GM23338 (cell line): ENCODE results near the gene CDH12.

ENCODE experiments used
- CREB1 ChIP-seq: fragments of 250-450 bp; sonication (Bioruptor Pico); IDR thresholded peaks from 2 replicates; pipeline ENCODE4 v1.5.0; 2020; ENCODE audit warnings: low read depth, mild to moderate bottlenecking, moderate library complexity
- EZH2 ChIP-seq: fragments of 200-600 bp; sonication (generic); IDR thresholded peaks from one replicate; pipeline ENCODE4 v1.8.0; 2017; ENCODE audit warnings: antibody characterized with exemption, mild to moderate bottlenecking, low read depth; ENCODE audit not compliant: unreplicated experiment
- EZH2phosphoT487 ChIP-seq: fragments of 200-600 bp; sonication (generic); IDR thresholded peaks from one replicate; pipeline ENCODE4 v1.8.1; 2018; ENCODE audit warnings: antibody characterized with exemption; ENCODE audit not compliant: unreplicated experiment
- POLR2AphosphoS5 ChIP-seq: IDR thresholded peaks from 2 replicates; pipeline ENCODE4 v1.6.1; 2016; ENCODE audit warnings: antibody characterized with exemption, low read depth
- REST ChIP-seq: IDR thresholded peaks from one replicate; pipeline ENCODE4 v1.6.1; 2018; ENCODE audit warnings: antibody characterized with exemption; ENCODE audit not compliant: unreplicated experiment
- ZNF114 ChIP-seq: fragments of 250-450 bp; sonication (Bioruptor Pico); IDR thresholded peaks from 2 replicates; pipeline ENCODE4 v1.5.0; 2020; ENCODE audit warnings: mild to moderate bottlenecking, moderate library complexity
- TF ChIP-seq, protein P1 (sequence below): fragments of 250-450 bp; sonication (Bioruptor Pico); IDR thresholded peaks from 2 replicates; pipeline ENCODE4 v1.5.0; 2020; ENCODE audit warnings: mild to moderate bottlenecking, moderate library complexity
- TF ChIP-seq, protein P2 (sequence below), 2 experiments: fragments of 200-600 bp in 1 of 2; sonication (generic) in 1 of 2; conservative IDR thresholded peaks; 2 replicates each; pipeline versions ENCODE4 v1.5.1 to v1.6.1; 2016 to 2017; ENCODE audit warnings: antibody characterized with exemption in 2 of 2, low read depth in 2 of 2, mild to moderate bottlenecking in 2 of 2, moderate library complexity in 1 of 2

- no peak for TF ChIP-seq POLR2AphosphoS5
- TF ChIP-seq REST = no peak
- TF ChIP-seq, protein P1, sequence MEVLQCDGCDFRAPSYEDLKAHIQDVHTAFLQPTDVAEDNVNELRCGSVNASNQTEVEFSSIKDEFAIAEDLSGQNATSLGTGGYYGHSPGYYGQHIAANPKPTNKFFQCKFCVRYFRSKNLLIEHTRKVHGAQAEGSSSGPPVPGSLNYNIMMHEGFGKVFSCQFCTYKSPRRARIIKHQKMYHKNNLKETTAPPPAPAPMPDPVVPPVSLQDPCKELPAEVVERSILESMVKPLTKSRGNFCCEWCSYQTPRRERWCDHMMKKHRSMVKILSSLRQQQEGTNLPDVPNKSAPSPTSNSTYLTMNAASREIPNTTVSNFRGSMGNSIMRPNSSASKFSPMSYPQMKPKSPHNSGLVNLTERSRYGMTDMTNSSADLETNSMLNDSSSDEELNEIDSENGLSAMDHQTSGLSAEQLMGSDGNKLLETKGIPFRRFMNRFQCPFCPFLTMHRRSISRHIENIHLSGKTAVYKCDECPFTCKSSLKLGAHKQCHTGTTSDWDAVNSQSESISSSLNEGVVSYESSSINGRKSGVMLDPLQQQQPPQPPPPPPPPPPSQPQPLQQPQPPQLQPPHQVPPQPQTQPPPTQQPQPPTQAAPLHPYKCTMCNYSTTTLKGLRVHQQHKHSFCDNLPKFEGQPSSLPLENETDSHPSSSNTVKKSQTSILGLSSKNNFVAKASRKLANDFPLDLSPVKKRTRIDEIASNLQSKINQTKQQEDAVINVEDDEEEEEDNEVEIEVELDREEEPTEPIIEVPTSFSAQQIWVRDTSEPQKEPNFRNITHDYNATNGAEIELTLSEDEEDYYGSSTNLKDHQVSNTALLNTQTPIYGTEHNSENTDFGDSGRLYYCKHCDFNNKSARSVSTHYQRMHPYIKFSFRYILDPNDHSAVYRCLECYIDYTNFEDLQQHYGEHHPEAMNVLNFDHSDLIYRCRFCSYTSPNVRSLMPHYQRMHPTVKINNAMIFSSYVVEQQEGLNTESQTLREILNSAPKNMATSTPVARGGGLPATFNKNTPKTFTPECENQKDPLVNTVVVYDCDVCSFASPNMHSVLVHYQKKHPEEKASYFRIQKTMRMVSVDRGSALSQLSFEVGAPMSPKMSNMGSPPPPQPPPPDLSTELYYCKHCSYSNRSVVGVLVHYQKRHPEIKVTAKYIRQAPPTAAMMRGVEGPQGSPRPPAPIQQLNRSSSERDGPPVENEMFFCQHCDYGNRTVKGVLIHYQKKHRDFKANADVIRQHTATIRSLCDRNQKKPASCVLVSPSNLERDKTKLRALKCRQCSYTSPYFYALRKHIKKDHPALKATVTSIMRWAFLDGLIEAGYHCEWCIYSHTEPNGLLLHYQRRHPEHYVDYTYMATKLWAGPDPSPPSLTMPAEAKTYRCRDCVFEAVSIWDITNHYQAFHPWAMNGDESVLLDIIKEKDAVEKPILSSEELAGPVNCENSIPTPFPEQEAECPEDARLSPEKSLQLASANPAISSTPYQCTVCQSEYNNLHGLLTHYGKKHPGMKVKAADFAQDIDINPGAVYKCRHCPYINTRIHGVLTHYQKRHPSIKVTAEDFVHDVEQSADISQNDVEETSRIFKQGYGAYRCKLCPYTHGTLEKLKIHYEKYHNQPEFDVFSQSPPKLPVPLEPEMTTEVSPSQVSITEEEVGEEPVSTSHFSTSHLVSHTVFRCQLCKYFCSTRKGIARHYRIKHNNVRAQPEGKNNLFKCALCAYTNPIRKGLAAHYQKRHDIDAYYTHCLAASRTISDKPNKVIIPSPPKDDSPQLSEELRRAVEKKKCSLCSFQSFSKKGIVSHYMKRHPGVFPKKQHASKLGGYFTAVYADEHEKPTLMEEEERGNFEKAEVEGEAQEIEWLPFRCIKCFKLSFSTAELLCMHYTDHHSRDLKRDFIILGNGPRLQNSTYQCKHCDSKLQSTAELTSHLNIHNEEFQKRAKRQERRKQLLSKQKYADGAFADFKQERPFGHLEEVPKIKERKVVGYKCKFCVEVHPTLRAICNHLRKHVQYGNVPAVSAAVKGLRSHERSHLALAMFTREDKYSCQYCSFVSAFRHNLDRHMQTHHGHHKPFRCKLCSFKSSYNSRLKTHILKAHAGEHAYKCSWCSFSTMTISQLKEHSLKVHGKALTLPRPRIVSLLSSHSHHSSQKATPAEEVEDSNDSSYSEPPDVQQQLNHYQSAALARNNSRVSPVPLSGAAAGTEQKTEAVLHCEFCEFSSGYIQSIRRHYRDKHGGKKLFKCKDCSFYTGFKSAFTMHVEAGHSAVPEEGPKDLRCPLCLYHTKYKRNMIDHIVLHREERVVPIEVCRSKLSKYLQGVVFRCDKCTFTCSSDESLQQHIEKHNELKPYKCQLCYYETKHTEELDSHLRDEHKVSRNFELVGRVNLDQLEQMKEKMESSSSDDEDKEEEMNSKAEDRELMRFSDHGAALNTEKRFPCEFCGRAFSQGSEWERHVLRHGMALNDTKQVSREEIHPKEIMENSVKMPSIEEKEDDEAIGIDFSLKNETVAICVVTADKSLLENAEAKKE = no peak
- TF ChIP-seq, protein P2, sequence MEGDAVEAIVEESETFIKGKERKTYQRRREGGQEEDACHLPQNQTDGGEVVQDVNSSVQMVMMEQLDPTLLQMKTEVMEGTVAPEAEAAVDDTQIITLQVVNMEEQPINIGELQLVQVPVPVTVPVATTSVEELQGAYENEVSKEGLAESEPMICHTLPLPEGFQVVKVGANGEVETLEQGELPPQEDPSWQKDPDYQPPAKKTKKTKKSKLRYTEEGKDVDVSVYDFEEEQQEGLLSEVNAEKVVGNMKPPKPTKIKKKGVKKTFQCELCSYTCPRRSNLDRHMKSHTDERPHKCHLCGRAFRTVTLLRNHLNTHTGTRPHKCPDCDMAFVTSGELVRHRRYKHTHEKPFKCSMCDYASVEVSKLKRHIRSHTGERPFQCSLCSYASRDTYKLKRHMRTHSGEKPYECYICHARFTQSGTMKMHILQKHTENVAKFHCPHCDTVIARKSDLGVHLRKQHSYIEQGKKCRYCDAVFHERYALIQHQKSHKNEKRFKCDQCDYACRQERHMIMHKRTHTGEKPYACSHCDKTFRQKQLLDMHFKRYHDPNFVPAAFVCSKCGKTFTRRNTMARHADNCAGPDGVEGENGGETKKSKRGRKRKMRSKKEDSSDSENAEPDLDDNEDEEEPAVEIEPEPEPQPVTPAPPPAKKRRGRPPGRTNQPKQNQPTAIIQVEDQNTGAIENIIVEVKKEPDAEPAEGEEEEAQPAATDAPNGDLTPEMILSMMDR (conservative IDR thresholded peaks at IDR 0.05; ENCODE audit: low read depth in 2 of 2) = no peak
- TF ChIP-seq EZH2 = no peak
- TF ChIP-seq EZH2phosphoT487 = no peak
- TF ChIP-seq CREB1 (CRISPR knock-in tag) = no peak
- TF ChIP-seq ZNF114 = no peak
These were observed 420.2 kb downstream of the CDH12 start for GRCh38 chr5:22432905-22433304.
